ENCODE measurements around the gene FRS2. TPM values are rescaled to one million over a fixed set of nuclear protein-coding genes. Genes with fewer than 3 reads are reported as not detected.

FRS2 gene
- total RNA-seq, 1 experiment from 2014 or later: 33.7 TPM

GRCh38 chr12:69497308-69498026, 27.3 kb downstream of the FRS2 start:
- Histone ChIP-seq H2BK20ac (ENCODE audit: low read depth, low read length, poor library complexity, severe bottlenecking) (no peak overlapping the region), H3K79me1 (ENCODE audit: insufficient read depth, low read depth, low read length, poor library complexity, severe bottlenecking) (no peaks in the 10 kb centered on the region), H3K4ac (ENCODE audit: low read depth, low read length) (no peak overlapping the region), H3K56ac (ENCODE audit: insufficient read length, low read depth, low read length) (no peak overlapping the region), H4K5ac (ENCODE audit: insufficient read length, low read depth, low read length) (no peak overlapping the region), H2BK5ac (ENCODE audit: insufficient read length, low read length) (no peak overlapping the region), H2AK5ac (ENCODE audit: insufficient read length, low read length) (no peak overlapping the region), H3K4me1 (ENCODE audit: insufficient read depth, low read length) (no peaks in the 10 kb centered on the region), H2BK12ac (ENCODE audit: insufficient read length, low read depth, low read length) (no peak overlapping the region), H3K18ac (ENCODE audit: insufficient read length, low read depth, low read length) (no peak overlapping the region), H4K8ac (replicated peaks; ENCODE audit: insufficient read length, low read depth, low read length) (no peak overlapping the region), H3K14ac (ENCODE audit: insufficient read depth, low read length) (no peak overlapping the region), H3K79me2 (ENCODE audit: insufficient read depth, low read length) (peaks cover 5% of the 10 kb centered on the region; the same call in 1 of the 2 replicates), H3K9me3 (ENCODE audit: control insufficient read depth, low read depth, low read length) (no peaks in the 10 kb centered on the region), H2BK15ac (ENCODE audit: low read depth, low read length) (no peak overlapping the region), H2AFZ (ENCODE audit: low read length) (no peak overlapping the region), H2BK120ac (ENCODE audit: low read depth, low read length, poor library complexity, severe bottlenecking) (no peak overlapping the region), H3K23ac (ENCODE audit: insufficient read length, low read depth, low read length) (no peak overlapping the region), H4K20me1 (ENCODE audit: control insufficient read depth, insufficient read depth, insufficient read length) (no peaks in the 10 kb centered on the region), H3K23me2 (ENCODE audit: insufficient read length, low read depth, low read length, poor library complexity, severe bottlenecking) (no peaks in the 10 kb centered on the region), H3K4me2 (ENCODE audit: insufficient read depth, insufficient read length, low read length) (no peak overlapping the region), H3K9ac (ENCODE audit: extremely low read depth, insufficient read length, low read length) (no peak overlapping the region), H3K27ac (ENCODE audit: insufficient read length, low read depth, low read length) (no peak overlapping the region), H3K27me3 (ENCODE audit: insufficient read depth, low read length) (no peaks in the 10 kb centered on the region), H4K91ac (ENCODE audit: insufficient read length, low read depth, low read length) (no peak overlapping the region), H3T11ph (ENCODE audit: low read length) (no peak overlapping the region)
- Mint-ChIP-seq H3K9me3 (peaks cover 0 to 3% of the 10 kb centered on the region in 2 experiments; a peak in 1 of 5 replicates), H3K27ac (peak overlapping the region; percentile 13 to 62 (median 20); a peak in 5 of 7 replicates), H3K36me3 (ENCODE audit: insufficient read depth in 1 of 3, low read depth in 3 of 3) (peaks cover 0 to 9% (median 2%) of the 10 kb centered on the region in 3 experiments; a peak in 2 of 7 replicates), H3K4me3 (no peak overlapping the region), H3K4me1 (peaks cover 14 to 24% of the 10 kb centered on the region in 2 experiments), H3K27me3 (ENCODE audit: low read depth) (no peaks in the 10 kb centered on the region)
- WGBS (ENCODE audit: extremely low coverage, insufficient read length, low lambda C conversion rate): no CpG with 5 or more reads among the region's 4 CpGs
- no peak for DNase-seq
- TF ChIP-seq CTCF (conservative IDR thresholded peaks at IDR 0.05): no peak
